Heart right ventricle (tissue), 16 donors: ENCODE results near the gene DCANP1. TPM values are rescaled to one million over a fixed set of nuclear protein-coding genes. Genes with fewer than 3 reads are reported as not detected.

Experiments used
- ATAC-seq, 8 donors: fragments of 200-7000 bp; cut with Tn5 transposase; one replicate each; pipeline ENCODE4 v1.9.1; 2020; ENCODE audit warnings: mild to moderate bottlenecking in 8 of 8, moderate library complexity in 8 of 8, moderate number of reproducible peaks in 1 of 8
- DNase-seq, 2 donors: peaks; one replicate each; pipeline ENCODE4 v3.0.0-alpha.2; 2020
- H3K27ac ChIP-seq, 10 donors: fragments of 200-600 bp; sonication (generic) in 2 of 10; one replicate each; pipeline versions ENCODE4 v1.5.0 to v1.8.0; 2020 to 2022; ENCODE audit warnings: mild to moderate bottlenecking in 3 of 10
- H3K27me3 ChIP-seq, 7 donors: fragments of 200-600 bp; one replicate each; pipeline ENCODE4 v1.8.0; 2021 to 2022; ENCODE audit warnings: mild to moderate bottlenecking in 2 of 7
- H3K36me3 ChIP-seq, 9 donors: fragments of 200-600 bp; sonication (generic) in 1 of 9; one replicate each; pipeline versions ENCODE4 v1.5.0 to v1.8.0; 2020 to 2022; ENCODE audit warnings: mild to moderate bottlenecking in 2 of 9
- H3K4me1 ChIP-seq, 9 donors: fragments of 200-600 bp; sonication (generic) in 1 of 9; one replicate each; pipeline versions ENCODE4 v1.5.0 to v1.8.0; 2020 to 2022; ENCODE audit warnings: mild to moderate bottlenecking in 4 of 9
- H3K4me3 ChIP-seq, 10 donors: fragments of 200-600 bp; sonication (generic) in 2 of 10; one replicate each; pipeline versions ENCODE4 v1.5.0 to v1.8.0; 2020 to 2022; ENCODE audit warnings: mild to moderate bottlenecking in 7 of 10, moderate library complexity in 2 of 10
- H3K9me3 ChIP-seq, 11 donors: fragments of 200-600 bp in 10 of 11; sonication (generic) in 2 of 11; one replicate each; pipeline versions ENCODE4 v1.5.0 to v1.8.0; 2013 to 2022; ENCODE audit warnings: mild to moderate bottlenecking in 2 of 11, control low read depth in 1 of 11, moderate library complexity in 1 of 11
- CTCF ChIP-seq, 9 donors: fragments of 200-600 bp; sonication (generic) in 2 of 9; IDR thresholded peaks; one replicate each; pipeline versions ENCODE4 v1.5.0 to v1.8.0; 2021 to 2022; ENCODE audit warnings: antibody characterized with exemption in 9 of 9, mild to moderate bottlenecking in 5 of 9, moderate library complexity in 1 of 9
- WGBS, 2 donors: extraction: QIAGEN DNeasy Blood & Tissue Kit; methylation state at CpG; one replicate each; pipeline ENCODE4 v1.1.7; 2013; ENCODE audit warnings: inconsistent platforms in 1 of 2; 5-methylcytosine and 5-hydroxymethylcytosine counted together
- intact Hi-C, 10 donors: fragments of 100-400 bp; cut with DNase I; formaldehyde crosslinking; loops; one replicate each; pipeline versions ENCODE4 v1.11.1 to v1.14.2; 2022
- polyA plus RNA-seq, 2 donors: library from polyadenylated mRNA; stranded (reverse); fragments of 200-250 nt; gene quantifications; one replicate each; pipeline ENCODE4 v1.2.3, GENCODE V29; 2013
- total RNA-seq, 10 donors: library from RNA; stranded (reverse); fragmentation: NEBNext Ultra II Directional in 3 of 10; extraction: Animal tissue kit (Norgen Biotek cat#: 25700) in 3 of 10; gene quantifications; one replicate each; pipeline versions ENCODE4 v1.2.1 to v1.2.4, GENCODE V29; 2021 to 2023
- donor health status: Arrhythmogenic right ventricular cardiomyopathy.
- donor health status: ischemic (EF 13 %, LVEDD 7.1; RV severe dilation, severe dysfunction).
- donor health status: healthy with polysubstance abuse.
- donor health status: DM: no; HTN: yes; CAD: no.
- donor health status: DM: no; HTN: no; CAD: no.
- donor health status: ischemic (EF 25% LVEDD 6.9; RV normal size, moderate dysfunction).
- donor health status: ischemic (EF 25% LVEDD 5.7; RV mildly dilated, moderate dysfunction).
- donor health status: healthy.
- donor health status: DM: yes; HTN: yes; CAD: no.
- donor health status: Ischemic cardiomyopathy.
- donor health status: ischemic (EF 35%, LVEDD 5.7; RV mildly dilated, moderate dysfunction).
- donor health status: nonischemic (EF 11% LVEDD 7.7; RV severe dilation, severe dysfunction).
- donor health status: DM: yes; HTN: yes; CAD: no.
- donor health status: PGD.
- donor health status: ischemic (EF 29% LVEDD 5.4; RV normal size, mild dysfunction).
- donor health status: nonischemic (EF 23%, LVEDD 6.1; RV moderate dilation, normal function).

Gene DCANP1
- total and polyA plus RNA-seq, 12 donors = not detected

- 43 to 50% methylated on average over 3 of the region's 3 CpGs for WGBS, 2 donors
- DNase-seq (no peak), ATAC-seq (no peak)
- Histone ChIP-seq H3K4me1 (peaks cover 2 to 39% (median 23%) of the 10 kb centered on the region in 9 donors), H3K27me3 (peaks cover 25 to 86% (median 81%) of the 10 kb centered on the region in 7 donors), H3K4me3 (no peak overlapping the region), H3K36me3 (no peaks in the 10 kb centered on the region), H3K9me3 (no peaks in the 10 kb centered on the region), H3K27ac (no peak overlapping the region)
- intact Hi-C loops = no loop called here
- no peak for TF ChIP-seq CTCF (IDR thresholded peaks at IDR 0.05)
Observed at GRCh38 chr5:135492319-135492626, 45.1 kb upstream of the DCANP1 start.

- Histone ChIP-seq H3K9me3 (no peaks in the 10 kb centered on the region), H3K4me3 (no peak overlapping the region), H3K27ac (no peak overlapping the region), H3K27me3 (peaks cover 29 to 87% (median 81%) of the 10 kb centered on the region in 7 donors), H3K4me1 (peaks cover 2 to 39% (median 23%) of the 10 kb centered on the region in 9 donors), H3K36me3 (no peaks in the 10 kb centered on the region)
- WGBS, 2 donors = 7 to 11% methylated on average over 40 of the region's 40 CpGs
- intact Hi-C loops = no loop called here
- no peak for TF ChIP-seq CTCF (IDR thresholded peaks at IDR 0.05)
- DNase-seq (no peak), ATAC-seq (no peak)
Observed at GRCh38 chr5:135491552-135492318, 44.6 kb upstream of the DCANP1 start.

- H3K27me3 ChIP-seq = peaks cover 31 to 90% (median 84%) of the 10 kb centered on the region in 7 donors
- DNase-seq (no peak), ATAC-seq (no peak)
- no peak for TF ChIP-seq CTCF (IDR thresholded peaks at IDR 0.05)
- no peak overlapping the region for H3K4me3 ChIP-seq
- intact Hi-C loops = no loop called here
- no peaks in the 10 kb centered on the region for H3K36me3 ChIP-seq
- H3K4me1 ChIP-seq = peaks cover 2 to 39% (median 23%) of the 10 kb centered on the region in 9 donors
- no peaks in the 10 kb centered on the region for H3K9me3 ChIP-seq
- no peak overlapping the region for H3K27ac ChIP-seq
- 10 to 17% methylated on average over 14 of the region's 14 CpGs for WGBS, 2 donors
Observed at GRCh38 chr5:135491038-135491551, 43.9 kb upstream of the DCANP1 start.

GRCh38 chr5:135490245-135491037, 43.3 kb upstream of the DCANP1 start:
- TF ChIP-seq CTCF (IDR thresholded peaks at IDR 0.05) = no peak
- H3K4me3 ChIP-seq = peak overlapping the region in 9 of 10 donors; percentile 12 to 46 (median 40)
- WGBS, 2 donors = 5 to 10% methylated on average over 49 of the region's 49 CpGs
- H3K27me3 ChIP-seq = peaks cover 31 to 93% (median 89%) of the 10 kb centered on the region in 7 donors
- no peaks in the 10 kb centered on the region for H3K36me3 ChIP-seq
- peak in 4 of 8 donors; percentile 26 to 53 (median 37) for ATAC-seq
- H3K9me3 ChIP-seq = no peaks in the 10 kb centered on the region
- no peak for DNase-seq
- no peak overlapping the region for H3K27ac ChIP-seq
- H3K4me1 ChIP-seq = peaks cover 2 to 39% (median 23%) of the 10 kb centered on the region in 9 donors
- intact Hi-C loops = loop anchor here in 1 of 10 donors (1.0 kb wide), 1 partner anchor 9 kb away; no protein-coding TSS in a partner anchor
